ELF-1 (cell line): Measurements from ENCODE around the gene SIRPB2.
A peak's percentile ranks its signal among the peaks of the same experiment; 100 is the strongest.

ENCODE experiments used
- DNase-seq: peaks from one replicate; pipeline ENCODE4 v3.0.0-alpha.2; 2016; ENCODE audit warnings: low read depth, low spot score

The SIRPB2 gene

GRCh38 chr20:1442304-1442703 lies 48.9 kb downstream of the SIRPB2 start:
- DNase-seq, result no peak

GRCh38 chr20:1441133-1441532 lies 50.1 kb downstream of the SIRPB2 start:
- no peak for DNase-seq

DNA sequence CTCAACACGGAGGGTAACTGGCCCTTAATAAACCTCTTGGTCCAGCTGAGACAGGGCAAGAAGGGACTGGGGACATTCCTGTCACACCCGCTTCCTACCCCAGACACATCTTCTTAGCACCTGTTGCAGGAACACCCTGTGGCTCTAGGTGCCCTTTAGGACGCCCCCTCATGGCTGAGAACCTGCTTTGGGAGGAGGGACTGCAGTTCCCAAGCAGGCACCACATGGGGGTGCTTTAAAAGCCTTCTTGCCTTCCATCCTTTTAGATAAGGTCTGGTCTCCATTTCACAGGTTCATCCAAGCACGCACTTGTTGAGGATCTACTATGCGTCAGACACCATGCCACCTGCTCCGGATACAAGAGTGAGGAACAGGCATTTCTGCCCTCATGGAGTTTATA lies 51.2 kb downstream of the SIRPB2 start:
- peak; percentile 58 for DNase-seq

GRCh38 chr20:1438361-1438760 lies 52.9 kb downstream of the SIRPB2 start:
- DNase-seq, result no peak

GRCh38 chr20:1437235-1437904 lies 53.9 kb downstream of the SIRPB2 start:
- DNase-seq, result peak; percentile 67

DNA sequence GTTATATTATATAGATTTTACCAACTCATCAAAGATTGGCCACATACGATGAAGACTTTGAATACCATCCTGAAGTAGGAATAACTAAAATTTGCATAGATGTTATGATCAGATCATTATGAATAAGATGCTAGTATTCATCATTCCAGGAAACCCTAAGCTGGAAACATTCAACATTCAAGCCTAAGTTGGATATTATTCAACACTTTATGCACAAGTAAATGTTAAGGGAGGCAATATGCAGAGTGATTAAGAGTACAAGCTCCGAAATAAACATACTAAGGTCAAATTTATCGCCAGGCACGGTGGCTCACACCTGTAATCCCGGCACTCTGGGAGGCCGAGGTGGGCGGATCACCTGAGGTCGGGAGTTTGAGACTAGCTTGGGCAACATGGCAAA lies 55.0 kb downstream of the SIRPB2 start:
- DNase-seq, result no peak

DNA sequence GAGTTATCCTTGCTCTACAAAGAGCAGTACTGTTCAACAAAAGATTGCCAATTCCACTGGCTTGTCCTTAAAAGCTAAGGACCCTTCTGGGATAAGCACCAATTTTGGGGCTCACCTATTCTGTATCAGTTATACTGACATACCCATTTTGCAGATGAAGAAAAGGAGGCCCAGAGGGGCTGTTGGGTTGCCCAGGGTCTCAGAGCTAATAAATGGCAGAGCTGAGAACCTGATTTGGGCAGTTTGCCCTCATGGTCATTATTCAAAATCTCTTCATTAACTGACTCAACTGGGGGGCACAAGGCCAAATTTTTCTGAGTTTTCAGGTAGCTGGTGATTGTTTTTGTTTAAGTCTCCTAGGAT lies 55.9 kb downstream of the SIRPB2 start:
- no peak for DNase-seq

- no peak for DNase-seq
Observed at GRCh38 chr20:1434571-1435336, 56.5 kb downstream of the SIRPB2 start.

DNA sequence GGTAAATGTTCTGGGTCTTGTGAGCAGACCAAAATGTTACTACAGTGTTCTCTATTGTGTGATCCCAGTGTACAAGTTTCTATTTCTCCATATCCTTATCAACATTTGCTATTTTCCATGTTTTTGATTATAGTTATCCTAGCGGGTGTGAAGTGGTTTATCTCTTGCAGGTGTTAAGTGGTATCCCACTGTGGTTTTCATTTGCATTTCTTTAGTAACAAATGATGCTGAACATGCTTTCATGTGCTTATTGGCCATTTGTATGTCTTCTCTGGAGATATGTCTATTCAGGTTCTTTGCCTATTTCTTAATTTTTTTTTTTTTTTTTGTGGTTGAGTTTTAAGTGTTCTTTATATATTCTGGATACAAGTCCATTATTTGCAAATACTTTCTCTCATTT lies 60.1 kb downstream of the SIRPB2 start:
- no peak for DNase-seq

DNA sequence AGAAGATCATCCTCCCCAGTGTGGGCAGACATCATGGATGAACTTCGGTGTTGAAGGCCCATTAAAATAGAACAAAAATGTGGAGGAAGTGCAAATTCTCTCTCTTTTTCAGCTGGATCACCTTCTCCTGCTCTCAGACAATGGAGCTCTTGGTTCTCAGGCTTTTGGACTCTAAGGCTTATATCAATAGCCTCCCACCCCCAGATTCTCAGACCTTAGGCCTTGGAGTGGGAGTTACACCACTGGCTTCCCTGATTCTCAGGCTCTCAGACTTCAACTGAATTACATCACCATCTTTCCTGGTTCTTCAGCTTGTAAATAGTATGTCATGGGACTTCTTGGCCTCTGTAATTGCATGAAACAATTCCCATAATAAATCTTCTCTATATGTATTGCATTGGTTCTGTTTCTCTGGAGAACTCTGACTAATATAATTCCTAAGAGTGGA lies 61.2 kb downstream of the SIRPB2 start:
- no peak for DNase-seq

DNA sequence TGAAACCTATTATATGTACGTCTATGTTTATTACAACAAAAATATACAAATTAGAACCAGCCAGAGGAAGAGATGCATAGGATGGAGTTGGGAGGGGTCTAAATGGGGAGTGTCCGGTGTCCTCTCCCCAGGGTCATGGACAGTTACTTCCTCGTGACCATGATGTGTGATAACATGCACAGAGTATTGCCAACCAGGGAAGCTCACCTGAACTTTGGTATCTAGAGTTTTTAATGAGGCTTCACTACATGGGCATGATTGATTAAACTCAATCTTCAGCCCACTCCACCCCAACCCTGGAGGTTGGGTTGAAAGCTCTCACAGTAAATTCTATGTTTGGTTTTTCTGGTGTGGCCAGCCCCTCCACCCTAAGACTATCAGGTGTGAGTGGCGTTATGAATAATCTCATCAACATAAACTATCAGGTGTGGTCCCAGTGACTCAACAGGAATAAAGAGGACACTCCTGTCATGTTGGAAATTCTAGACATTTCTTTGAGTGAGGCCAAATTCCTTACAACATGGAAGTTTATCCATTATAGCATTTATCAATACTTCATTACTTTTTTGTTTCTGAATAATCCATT lies 62.0 kb downstream of the SIRPB2 start:
- no peak for DNase-seq

- DNase-seq, result peak; percentile 65
Observed at GRCh38 chr20:1427457-1428054, 63.7 kb downstream of the SIRPB2 start.

GRCh38 chr20:1426231-1426849 lies 64.9 kb downstream of the SIRPB2 start:
- no peak for DNase-seq
